Activated naive CD4-positive, alpha-beta T cell treated with anti-CD3 and anti-CD28 coated beads, Interleukin-2, amount 10 ng/mL, durations not matched to agents 7 days and 5 days (primary cell): ENCODE data around the gene PIP5K1B.
"Not testable (repeated sequence)": the region's sequence is repeated elsewhere in the genome, so short reads cannot be mapped to it uniquely, and the experiment has no call there.

Experiments
- CTCF ChIA-PET: fragments of 350-600 bp; sonication (Branson Sonifier 250); formaldehyde crosslinking; loops from one replicate; lab custom pipeline; 2021; ENCODE audit warnings: antibody characterized with exemption; lab: Charles Lee
- DNase-seq: peaks from one replicate; pipeline ENCODE4 v3.0.0-alpha.2; 2020
- H3K27ac Mint-ChIP-seq: one replicate; pipeline ENCODE4 v1.8.0; 2021; ENCODE audit warnings: mild to moderate bottlenecking, moderate library complexity, mixed read lengths
- H3K27me3 Mint-ChIP-seq: one replicate; pipeline ENCODE4 v1.8.0; 2021; ENCODE audit warnings: mild to moderate bottlenecking, mixed read lengths
- H3K36me3 Mint-ChIP-seq: one replicate; pipeline ENCODE4 v1.8.0; 2021; ENCODE audit warnings: mixed read lengths
- H3K4me1 Mint-ChIP-seq: one replicate; pipeline ENCODE4 v1.8.0; 2021; ENCODE audit warnings: mixed read lengths
- H3K4me3 Mint-ChIP-seq: one replicate; pipeline ENCODE4 v1.8.0; 2021; ENCODE audit warnings: mild to moderate bottlenecking, moderate library complexity, mixed read lengths
- H3K9me3 Mint-ChIP-seq: one replicate; pipeline ENCODE4 v1.8.0; 2021; ENCODE audit warnings: mixed read lengths

Gene PIP5K1B

DNA sequence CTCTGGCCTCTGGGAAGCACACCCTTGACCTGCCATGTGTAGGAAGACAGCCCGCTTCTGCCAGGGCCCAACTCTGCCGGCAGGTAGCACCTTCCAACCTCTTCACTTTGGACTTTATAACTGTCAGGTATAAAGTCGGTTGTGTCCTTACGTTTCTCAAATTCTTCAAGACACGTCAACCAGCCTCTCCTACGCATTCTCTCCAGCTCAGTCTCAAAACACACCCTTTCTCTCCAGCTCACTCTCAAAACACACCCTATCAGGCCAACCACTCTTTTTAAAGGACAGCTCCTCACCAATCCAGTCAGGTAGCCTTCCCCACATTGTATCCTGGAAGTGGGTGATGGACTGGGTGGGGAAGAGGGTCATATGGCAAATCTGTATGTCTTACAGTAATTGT lies 344.1 kb downstream of the PIP5K1B start:
- CTCF ChIA-PET, result interaction anchor here (2.2 kb wide), 1 partner anchor 144 kb away, joined by 12 read pairs; no protein-coding TSS in a partner anchor
- peaks cover 17% of the 10 kb centered on the region for H3K4me1 Mint-ChIP-seq
- H3K27ac Mint-ChIP-seq, result no peak overlapping the region
- H3K27me3 Mint-ChIP-seq, result no peaks in the 10 kb centered on the region
- DNase-seq, result no peak
- peaks cover 35% of the 10 kb centered on the region for H3K36me3 Mint-ChIP-seq
- no peak overlapping the region for H3K4me3 Mint-ChIP-seq
- no peaks in the 10 kb centered on the region for H3K9me3 Mint-ChIP-seq

DNA sequence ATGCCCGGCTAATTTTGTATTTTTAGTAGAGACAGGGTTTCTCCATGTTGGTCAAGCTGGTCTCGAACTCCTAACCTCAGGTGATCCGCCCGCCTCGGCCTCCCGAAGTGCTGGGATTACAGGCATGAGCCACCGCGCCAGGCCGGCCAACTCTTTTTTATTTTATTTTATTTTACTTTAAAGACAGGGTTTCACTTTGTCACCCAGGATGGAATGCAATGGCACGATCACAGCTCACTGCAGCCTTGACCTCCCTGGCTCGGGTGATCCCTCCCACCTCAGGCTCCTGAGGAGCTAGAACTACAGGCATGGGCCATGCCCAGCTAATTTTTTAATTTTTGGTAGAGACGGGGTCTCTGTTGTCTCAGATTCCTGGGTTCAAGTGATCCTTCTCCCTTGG lies 345.9 kb downstream of the PIP5K1B start:
- not testable (repeated sequence) for H3K27ac Mint-ChIP-seq
- CTCF ChIA-PET, result interaction anchor here (0.7 to 2.2 kb wide), 2 partner anchors 142 to 199 kb away, joined by 3 to 12 read pairs; no protein-coding TSS in a partner anchor

DNA sequence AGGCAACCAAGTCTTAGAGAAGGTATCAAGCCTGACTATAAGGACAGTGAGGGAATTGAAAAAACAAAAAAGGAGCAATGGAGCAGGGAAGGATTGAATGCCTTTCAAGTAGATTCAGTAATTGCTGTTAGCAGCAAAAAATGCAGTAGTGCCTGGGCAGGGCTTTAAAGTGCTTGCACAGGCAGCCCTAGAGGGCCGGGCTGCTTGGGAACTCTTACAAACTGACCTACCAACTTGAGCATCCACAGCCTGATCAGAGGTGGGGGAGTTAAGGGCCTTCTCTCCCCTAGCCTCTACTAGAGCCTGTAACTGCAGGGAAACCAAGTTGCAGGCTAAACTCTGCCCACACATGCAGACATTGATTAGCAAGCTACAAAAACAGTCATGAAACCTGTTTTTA lies 349.9 kb downstream of the PIP5K1B start:
- Mint-ChIP-seq H3K27ac (peak overlapping the region; percentile 26), H3K4me1 (peaks cover 13% of the 10 kb centered on the region), H3K9me3 (no peaks in the 10 kb centered on the region), H3K4me3 (no peak overlapping the region), H3K36me3 (peaks cover 30% of the 10 kb centered on the region), H3K27me3 (no peaks in the 10 kb centered on the region)
- DNase-seq, result no peak
- CTCF ChIA-PET, result interaction anchor here (1.3 to 8.4 kb wide), 9 partner anchors 8 to 367 kb away, joined by 3 to 192 read pairs (median 6); partner anchors contain the start of gene FXN

More for the DNA sequence above, 345.9 kb downstream of the PIP5K1B start:
- not testable (repeated sequence) for H3K27me3 Mint-ChIP-seq, H3K4me3 Mint-ChIP-seq, H3K4me1 Mint-ChIP-seq, H3K9me3 Mint-ChIP-seq, DNase-seq
- peaks cover 24% of the 10 kb centered on the region for H3K36me3 Mint-ChIP-seq

DNA sequence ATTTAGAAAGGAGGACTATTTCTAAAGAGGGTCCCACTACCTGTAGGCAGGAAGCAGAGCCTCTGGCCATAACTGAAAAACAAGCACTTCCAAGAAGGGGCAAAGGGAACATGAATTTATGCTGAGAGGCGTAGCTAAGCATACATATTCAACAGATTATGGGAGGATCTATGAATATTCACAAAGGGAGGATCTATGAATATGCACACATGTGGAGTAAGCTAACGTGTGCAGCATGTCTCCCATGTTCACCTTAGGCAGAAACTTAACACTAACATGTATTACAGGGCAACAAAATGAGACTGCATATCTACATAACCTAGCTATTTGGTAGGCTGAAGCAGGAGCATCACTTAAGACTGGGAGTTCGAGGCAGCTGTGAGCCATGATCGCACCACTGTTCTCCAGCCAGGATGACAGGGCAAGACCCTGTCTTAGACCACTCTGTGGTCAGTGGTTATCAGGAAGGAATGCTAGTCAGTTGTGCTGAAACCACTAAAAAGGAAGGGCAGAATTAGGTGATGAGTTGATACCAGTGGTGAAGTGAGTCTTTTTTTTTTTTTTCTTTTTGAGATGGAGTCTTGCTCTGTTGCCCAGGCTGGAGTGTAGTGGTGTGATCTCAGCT lies 351.3 kb downstream of the PIP5K1B start:
- DNase-seq, result no peak
- CTCF ChIA-PET, result interaction anchor here (0.6 to 8.4 kb wide), 6 partner anchors 20 to 423 kb away, joined by 3 to 192 read pairs (median 5); partner anchors contain the start of gene FXN
- Mint-ChIP-seq H3K4me3 (no peak overlapping the region), H3K27ac (no peak overlapping the region), H3K36me3 (peaks cover 36% of the 10 kb centered on the region), H3K9me3 (no peaks in the 10 kb centered on the region), H3K27me3 (no peaks in the 10 kb centered on the region), H3K4me1 (peaks cover 19% of the 10 kb centered on the region)

DNA sequence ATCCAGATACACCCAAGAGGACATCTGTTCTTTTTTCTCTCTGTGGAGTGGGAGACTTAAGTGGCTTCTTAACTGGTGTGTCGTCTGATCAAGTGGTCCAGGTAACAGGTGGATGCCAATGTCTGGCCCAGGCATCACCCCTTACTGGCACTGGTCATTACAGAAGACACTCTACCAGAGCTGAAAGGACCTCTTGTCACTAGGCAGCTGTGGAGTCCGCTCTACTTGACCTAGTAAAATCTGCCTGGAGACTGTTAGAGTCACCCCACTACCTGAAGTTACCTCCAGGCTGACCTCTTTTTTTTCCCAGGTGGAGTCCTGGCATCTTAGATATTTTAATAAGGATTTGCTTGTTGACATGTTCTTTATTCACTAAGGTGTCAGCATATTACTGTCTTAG lies 353.1 kb downstream of the PIP5K1B start:
- Mint-ChIP-seq H3K27ac (no peak overlapping the region), H3K4me3 (no peak overlapping the region), H3K36me3 (peaks cover 39% of the 10 kb centered on the region), H3K9me3 (no peaks in the 10 kb centered on the region), H3K4me1 (peaks cover 19% of the 10 kb centered on the region), H3K27me3 (no peaks in the 10 kb centered on the region)
- no peak for DNase-seq
- CTCF ChIA-PET, result interaction anchor here (0.6 to 8.4 kb wide), 2 partner anchors 22 to 136 kb away, joined by 3 to 192 read pairs; no protein-coding TSS in a partner anchor
